GM12873 (cell line): ENCODE results near the gene HIRA.

ENCODE experiments used
- TF ChIP-seq, protein P1 (sequence below): IDR thresholded peaks from 2 replicates; pipeline ENCODE4 v1.5.1; 2012; ENCODE audit warnings: low read depth, mild to moderate bottlenecking, moderate library complexity, low read length, control low read depth; ENCODE audit not compliant: insufficient read depth; ENCODE audit errors: missing control alignments

Gene HIRA

DNA sequence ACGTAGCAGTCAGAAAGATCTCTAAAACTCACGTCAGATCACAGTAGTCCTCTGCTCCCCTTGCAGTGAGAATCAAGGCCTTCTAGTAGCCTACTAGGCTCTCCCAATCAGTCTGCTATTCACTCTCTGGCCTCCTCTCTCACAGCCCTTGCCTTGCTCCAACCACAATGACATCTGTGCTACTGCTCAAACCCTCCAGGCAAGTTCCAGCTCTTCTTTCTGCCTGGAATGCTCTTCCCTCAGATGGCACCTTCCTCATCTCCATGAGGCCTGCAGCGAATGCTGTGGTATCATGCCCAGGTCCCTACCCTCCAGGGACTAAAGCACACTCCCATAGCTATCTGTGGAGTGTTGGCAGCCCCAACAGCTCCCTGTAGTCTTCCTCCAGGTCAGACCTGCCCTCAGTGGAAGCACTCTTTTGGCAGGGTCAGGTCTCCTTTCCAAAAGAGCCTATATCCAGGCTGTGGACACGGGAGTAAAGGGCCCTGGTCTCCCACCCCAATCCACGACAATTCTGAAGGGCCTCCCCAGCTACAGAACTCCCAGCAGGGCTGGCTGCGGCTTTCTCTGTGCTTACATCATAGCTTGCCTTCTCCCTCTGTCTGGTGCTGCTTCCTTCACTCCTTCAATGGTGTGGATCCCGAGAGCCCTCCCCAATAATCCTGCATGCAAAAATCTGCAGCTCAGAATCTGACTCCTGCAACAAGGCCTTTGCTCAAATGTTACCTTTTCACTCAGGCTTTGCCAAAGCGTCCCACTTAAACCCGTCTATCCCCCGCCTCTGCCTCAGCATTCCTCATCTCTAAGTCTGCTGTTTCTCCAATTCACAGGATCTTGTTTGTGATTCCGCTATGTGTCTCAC is 8.9 kb downstream of the HIRA start:
- TF ChIP-seq, protein P1, sequence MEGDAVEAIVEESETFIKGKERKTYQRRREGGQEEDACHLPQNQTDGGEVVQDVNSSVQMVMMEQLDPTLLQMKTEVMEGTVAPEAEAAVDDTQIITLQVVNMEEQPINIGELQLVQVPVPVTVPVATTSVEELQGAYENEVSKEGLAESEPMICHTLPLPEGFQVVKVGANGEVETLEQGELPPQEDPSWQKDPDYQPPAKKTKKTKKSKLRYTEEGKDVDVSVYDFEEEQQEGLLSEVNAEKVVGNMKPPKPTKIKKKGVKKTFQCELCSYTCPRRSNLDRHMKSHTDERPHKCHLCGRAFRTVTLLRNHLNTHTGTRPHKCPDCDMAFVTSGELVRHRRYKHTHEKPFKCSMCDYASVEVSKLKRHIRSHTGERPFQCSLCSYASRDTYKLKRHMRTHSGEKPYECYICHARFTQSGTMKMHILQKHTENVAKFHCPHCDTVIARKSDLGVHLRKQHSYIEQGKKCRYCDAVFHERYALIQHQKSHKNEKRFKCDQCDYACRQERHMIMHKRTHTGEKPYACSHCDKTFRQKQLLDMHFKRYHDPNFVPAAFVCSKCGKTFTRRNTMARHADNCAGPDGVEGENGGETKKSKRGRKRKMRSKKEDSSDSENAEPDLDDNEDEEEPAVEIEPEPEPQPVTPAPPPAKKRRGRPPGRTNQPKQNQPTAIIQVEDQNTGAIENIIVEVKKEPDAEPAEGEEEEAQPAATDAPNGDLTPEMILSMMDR: no peak

DNA sequence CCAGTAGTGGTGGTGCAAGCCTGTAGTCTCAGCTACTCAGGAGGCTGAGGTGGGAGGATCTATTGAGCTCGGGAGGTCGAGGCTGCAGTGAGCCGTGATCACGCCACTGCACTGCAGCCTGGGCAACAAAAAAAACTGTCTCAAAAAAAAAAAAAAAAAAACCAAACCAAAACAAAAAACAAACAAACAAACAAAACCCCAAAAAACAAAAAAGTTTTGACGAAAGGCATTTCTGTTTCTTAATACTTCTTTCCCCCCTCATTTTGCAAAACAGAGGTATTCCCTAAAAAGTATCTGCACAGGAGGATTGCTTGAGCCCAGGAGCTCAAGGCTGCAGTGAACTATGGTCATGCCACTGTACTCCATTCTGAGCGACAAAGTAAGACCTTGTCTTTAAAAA is 11.2 kb downstream of the HIRA start:
- TF ChIP-seq, protein P1: no peak

DNA sequence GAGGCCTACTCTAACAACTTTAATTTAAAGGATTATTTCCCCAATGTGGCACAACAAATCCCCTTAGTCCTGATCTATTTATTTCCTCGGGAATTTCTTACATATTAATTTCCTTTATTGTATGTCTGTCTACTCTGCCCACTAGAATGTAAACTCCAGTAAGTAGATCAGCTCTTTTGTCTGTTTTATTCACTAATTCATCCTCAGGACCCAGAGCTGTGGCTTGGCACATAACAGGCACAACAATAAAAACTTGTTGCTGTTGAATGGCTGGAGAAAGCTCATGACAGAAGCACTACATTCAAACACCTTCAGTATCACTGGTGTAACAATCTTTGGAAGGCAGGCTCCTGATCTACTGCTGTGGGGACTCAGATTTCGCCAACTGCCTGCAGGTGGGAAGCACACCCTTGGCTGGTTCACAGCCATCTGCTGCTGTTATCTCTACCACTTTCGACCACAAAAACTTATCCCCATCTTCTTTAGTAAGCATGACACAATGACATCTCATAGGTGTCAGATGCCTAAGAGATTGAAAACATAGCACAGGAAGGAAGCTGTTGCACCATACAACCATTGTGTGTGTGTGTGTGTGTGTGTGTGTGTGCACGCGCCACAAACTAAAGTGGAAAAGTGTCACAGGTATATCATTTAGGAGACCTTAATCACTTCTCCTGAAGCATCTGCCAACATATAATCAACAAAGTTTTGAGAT is 11.9 kb downstream of the HIRA start:
- TF ChIP-seq, protein P1: no peak

DNA sequence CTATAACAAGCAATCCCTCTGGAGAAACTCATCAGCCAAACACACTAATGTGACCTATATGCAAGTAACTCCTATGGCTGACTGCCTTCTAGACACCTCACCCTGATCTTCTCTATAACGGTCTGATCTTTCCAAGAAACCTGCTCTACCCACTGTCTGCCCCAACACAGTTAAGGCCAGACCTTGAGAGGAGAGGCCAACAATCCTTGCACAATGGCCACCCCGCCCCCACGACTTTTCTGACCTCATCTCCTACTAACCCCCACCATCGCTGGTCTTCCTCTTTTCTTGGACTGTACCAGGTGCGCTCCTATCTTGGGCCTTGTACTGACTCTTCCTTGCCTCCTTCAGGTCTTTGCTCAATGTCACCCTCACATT is 12.5 kb downstream of the HIRA start:
- TF ChIP-seq, protein P1: no peak

DNA sequence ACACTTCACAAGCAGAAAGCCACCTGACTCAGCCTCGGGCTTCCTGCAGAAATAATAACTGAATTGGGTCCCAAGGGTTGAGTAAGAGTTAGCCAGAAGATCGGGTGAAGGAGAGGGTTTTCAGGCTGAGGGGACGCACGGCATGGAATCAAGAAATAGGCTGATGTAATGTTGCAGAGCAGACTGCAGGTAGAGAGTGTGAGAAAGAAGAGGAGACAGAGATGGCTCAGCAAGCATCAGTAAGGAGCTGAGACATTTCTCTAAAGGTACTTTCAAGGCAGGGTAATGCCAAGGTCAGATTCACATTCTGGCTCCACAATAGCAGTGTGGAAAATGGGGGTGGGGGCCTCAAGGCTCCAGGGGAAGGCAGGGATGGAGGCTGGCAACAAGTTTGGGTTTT is 18.6 kb downstream of the HIRA start:
- TF ChIP-seq, protein P1: no peak

DNA sequence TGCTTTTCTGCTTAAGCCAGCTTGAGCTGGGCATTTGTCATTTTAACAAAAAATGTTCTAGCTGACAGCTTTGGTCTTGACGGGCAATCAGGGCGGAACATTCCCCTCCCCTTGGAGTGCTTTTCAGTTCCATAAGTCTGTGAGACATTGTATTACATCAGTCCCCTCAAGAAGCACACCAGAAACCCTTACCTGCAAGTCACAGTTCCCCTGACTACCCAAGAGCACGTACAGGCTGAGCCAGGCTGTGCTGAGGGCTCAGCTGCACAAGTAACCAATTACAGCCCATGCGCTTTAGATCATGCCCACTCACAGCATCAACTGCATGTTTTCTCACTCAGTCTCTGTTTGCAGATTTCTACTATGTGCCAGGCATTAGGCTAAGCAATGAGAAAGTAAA is 19.1 kb downstream of the HIRA start:
- TF ChIP-seq, protein P1: no peak

DNA sequence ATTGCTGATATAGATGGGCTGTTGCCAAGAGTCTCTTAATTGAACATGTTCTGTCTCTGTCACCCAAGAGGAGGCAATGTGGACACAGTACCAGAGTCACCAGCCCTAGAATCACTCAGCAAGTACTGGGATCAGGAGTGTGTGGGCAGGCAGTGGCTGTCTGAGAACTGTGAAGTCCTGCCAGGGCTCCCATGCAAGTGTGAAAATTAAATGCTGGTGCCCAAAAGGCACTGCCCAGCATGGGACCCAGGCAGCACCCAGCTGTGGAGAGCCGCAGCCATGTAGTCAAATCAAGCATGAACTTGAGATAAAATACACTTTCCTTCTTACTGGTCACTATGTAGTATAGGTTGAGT is 19.9 kb downstream of the HIRA start:
- TF ChIP-seq, protein P1: no peak
